Gastroesophageal sphincter (tissue), 3 donors: ENCODE data around the gene LGALS1.

Experiments
- CTCF ChIP-seq, 4 experiments: fragments of 200-600 bp in 2 of 4; fragments of 450-650 bp in 2 of 4; sonication (generic) in 1 of 4; IDR thresholded peaks; one replicate each; pipeline ENCODE4 v1.5.1; 2017 to 2019; ENCODE audit warnings: antibody characterized with exemption in 4 of 4, mild to moderate bottlenecking in 2 of 4, moderate library complexity in 2 of 4
- EP300 ChIP-seq: sonication (generic); formaldehyde crosslinking; IDR thresholded peaks from one replicate; pipeline ENCODE4 v1.6.1; 2017; ENCODE audit warnings: antibody characterized with exemption, mild to moderate bottlenecking
- POLR2A ChIP-seq, 2 donors: fragments of 450-650 bp; IDR thresholded peaks; one replicate each; pipeline ENCODE4 v1.6.1; 2017; ENCODE audit warnings: antibody characterized with exemption in 2 of 2, mild to moderate bottlenecking in 2 of 2, moderate library complexity in 1 of 2
- POLR2AphosphoS5 ChIP-seq: sonication (generic); formaldehyde crosslinking; IDR thresholded peaks from one replicate; pipeline ENCODE4 v1.6.1; 2017; ENCODE audit warnings: antibody characterized with exemption

GRCh38 chr22:37638391-37639069 is 36.9 kb upstream of the LGALS1 start:
- TF ChIP-seq CTCF (IDR thresholded peaks at IDR 0.05) (no peak), POLR2A (IDR thresholded peaks at IDR 0.05) (no peak), EP300 (no peak), POLR2AphosphoS5 (no peak)
